HFFc6 (cell line): ENCODE results near the gene TRIM7. TPM values are rescaled to one million over a fixed set of nuclear protein-coding genes. Genes with fewer than 3 reads are reported as not detected.

Experiments
- DNase-seq: peaks from one replicate; pipeline ENCODE4 v3.0.0-alpha.2; 2018
- H3K27ac Mint-ChIP-seq: 2 replicates; pipeline ENCODE4 v1.8.0; 2020; ENCODE audit warnings: mild to moderate bottlenecking, mixed read lengths
- H3K27me3 Mint-ChIP-seq: 2 replicates; pipeline ENCODE4 v1.8.0; 2021; ENCODE audit warnings: mild to moderate bottlenecking, moderate library complexity, mixed read lengths; ENCODE audit not compliant: insufficient read depth
- H3K36me3 Mint-ChIP-seq: 2 replicates; pipeline ENCODE4 v1.8.0; 2021; ENCODE audit warnings: low read depth, mixed read lengths
- H3K4me1 Mint-ChIP-seq: 2 replicates; pipeline ENCODE4 v1.8.0; 2020; ENCODE audit warnings: low read depth, mixed read lengths
- H3K4me3 Mint-ChIP-seq: 2 replicates; pipeline ENCODE4 v1.8.0; 2020; ENCODE audit warnings: mild to moderate bottlenecking, moderate library complexity, mixed read lengths
- H3K9me3 Mint-ChIP-seq: 2 replicates; pipeline ENCODE4 v1.8.0; 2020; ENCODE audit warnings: mild to moderate bottlenecking, mixed read lengths
- CTCF ChIP-seq: fragments of 200-600 bp; sonication (generic); IDR thresholded peaks from 2 replicates; pipeline ENCODE4 v1.5.0; 2021; ENCODE audit warnings: antibody characterized with exemption, mild to moderate bottlenecking
- total RNA-seq, 6 experiments: library from RNA; stranded (reverse); fragmentation: NEBNext Ultra II Directional; extraction: Animal tissue kit (Norgen Biotek cat#: 25700); gene quantifications; 2 replicates in 1 of 6; 3 replicates in 5 of 6; pipeline ENCODE4 v1.2.3, GENCODE V29; 2021

TRIM7 gene
- total RNA-seq, 6 experiments from 2014 or later, result 2.8 to 7.5 (median 5.3) TPM

GRCh38 chr5:181195249-181195761, 9.7 kb downstream of the TRIM7 start:
- DNase-seq, result no peak
- H3K27me3 Mint-ChIP-seq, result peaks cover 3% of the 10 kb centered on the region
- no peaks in the 10 kb centered on the region for H3K9me3 Mint-ChIP-seq
- H3K27ac Mint-ChIP-seq, result no peak overlapping the region
- peaks cover 20% of the 10 kb centered on the region for H3K4me1 Mint-ChIP-seq
- no peak overlapping the region for H3K4me3 Mint-ChIP-seq
- H3K36me3 Mint-ChIP-seq, result no peaks in the 10 kb centered on the region
- no peak for TF ChIP-seq CTCF

- no peak for DNase-seq
- no peak for TF ChIP-seq CTCF
- no peaks in the 10 kb centered on the region for H3K36me3 Mint-ChIP-seq
- no peak overlapping the region for H3K27ac Mint-ChIP-seq
- no peaks in the 10 kb centered on the region for H3K9me3 Mint-ChIP-seq
- peaks cover 3% of the 10 kb centered on the region for H3K27me3 Mint-ChIP-seq
- H3K4me1 Mint-ChIP-seq, result peaks cover 20% of the 10 kb centered on the region
- no peak overlapping the region for H3K4me3 Mint-ChIP-seq
These were observed 10.3 kb downstream of the TRIM7 start for GRCh38 chr5:181194489-181195248.

GRCh38 chr5:181193656-181194055, 11.3 kb downstream of the TRIM7 start:
- Mint-ChIP-seq H3K36me3 (no peaks in the 10 kb centered on the region), H3K4me3 (no peak overlapping the region), H3K27me3 (peaks cover 8% of the 10 kb centered on the region), H3K27ac (no peak overlapping the region; the same call in 1 of the 2 replicates), H3K9me3 (peaks cover 1% of the 10 kb centered on the region), H3K4me1 (peaks cover 25% of the 10 kb centered on the region)
- TF ChIP-seq CTCF, result no peak
- DNase-seq, result no peak

- TF ChIP-seq CTCF, result no peak
- Mint-ChIP-seq H3K4me1 (peaks cover 31% of the 10 kb centered on the region), H3K27ac (peak overlapping the region; percentile 94), H3K4me3 (peak overlapping the region; percentile 99), H3K36me3 (no peaks in the 10 kb centered on the region), H3K9me3 (peaks cover 5% of the 10 kb centered on the region), H3K27me3 (peaks cover 16% of the 10 kb centered on the region)
- DNase-seq, result no peak
These were observed 12.5 kb downstream of the TRIM7 start for GRCh38 chr5:181192337-181193046.

GRCh38 chr5:181191526-181192336, 13.3 kb downstream of the TRIM7 start:
- peaks cover 19% of the 10 kb centered on the region for H3K27me3 Mint-ChIP-seq
- H3K36me3 Mint-ChIP-seq, result no peaks in the 10 kb centered on the region
- peaks cover 30% of the 10 kb centered on the region for H3K4me1 Mint-ChIP-seq
- peak overlapping the region; percentile 94 for H3K27ac Mint-ChIP-seq
- peak overlapping the region; percentile 99 for H3K4me3 Mint-ChIP-seq
- H3K9me3 Mint-ChIP-seq, result peaks cover 5% of the 10 kb centered on the region
- no peak for TF ChIP-seq CTCF
- DNase-seq, result peak; percentile 94
